Keratinocyte (primary cell): ENCODE measurements around the gene RIOK1.

ENCODE experiments used
- CTCF ChIP-seq, 3 experiments: IDR thresholded peaks in 1 of 3; conservative IDR thresholded peaks in 1 of 3; optimal IDR thresholded peaks in 1 of 3; 2 replicates in 2 of 3; 3 replicates in 1 of 3; pipeline versions ENCODE3 to v1.5.1; 2011; ENCODE audit warnings: low read length in 3 of 3, mild to moderate bottlenecking in 3 of 3, moderate library complexity in 2 of 3, control low read depth in 1 of 3, inconsistent platforms in 1 of 3; ENCODE audit not compliant: insufficient read depth in 2 of 3; ENCODE audit errors: extremely low read depth in 1 of 3
- EZH2 ChIP-seq: IDR thresholded peaks from one replicate; pipeline ENCODE4 v1.6.1; 2012; ENCODE audit warnings: inconsistent platforms, mild to moderate bottlenecking, low read length, moderate library complexity

GRCh38 chr6:7446619-7447325 is 57.2 kb downstream of the RIOK1 start:
- no peak for TF ChIP-seq EZH2
- TF ChIP-seq CTCF (optimal IDR thresholded peaks at IDR 0.05 in 1 of 3, IDR thresholded peaks at IDR 0.05 in 1 of 3, conservative IDR thresholded peaks at IDR 0.05 in 1 of 3; ENCODE audit: extremely low read depth in 1 of 3, insufficient read depth in 2 of 3, low read length in 3 of 3) = peak in 2 of 3 experiments; percentile 10 to 40
